ENCODE results near the gene PAEP. TPM values are rescaled to one million over a fixed set of nuclear protein-coding genes. Genes with fewer than 3 reads are reported as not detected.

The PAEP gene
- total RNA-seq, 1 donor from 2014 or later: not detected

DNA sequence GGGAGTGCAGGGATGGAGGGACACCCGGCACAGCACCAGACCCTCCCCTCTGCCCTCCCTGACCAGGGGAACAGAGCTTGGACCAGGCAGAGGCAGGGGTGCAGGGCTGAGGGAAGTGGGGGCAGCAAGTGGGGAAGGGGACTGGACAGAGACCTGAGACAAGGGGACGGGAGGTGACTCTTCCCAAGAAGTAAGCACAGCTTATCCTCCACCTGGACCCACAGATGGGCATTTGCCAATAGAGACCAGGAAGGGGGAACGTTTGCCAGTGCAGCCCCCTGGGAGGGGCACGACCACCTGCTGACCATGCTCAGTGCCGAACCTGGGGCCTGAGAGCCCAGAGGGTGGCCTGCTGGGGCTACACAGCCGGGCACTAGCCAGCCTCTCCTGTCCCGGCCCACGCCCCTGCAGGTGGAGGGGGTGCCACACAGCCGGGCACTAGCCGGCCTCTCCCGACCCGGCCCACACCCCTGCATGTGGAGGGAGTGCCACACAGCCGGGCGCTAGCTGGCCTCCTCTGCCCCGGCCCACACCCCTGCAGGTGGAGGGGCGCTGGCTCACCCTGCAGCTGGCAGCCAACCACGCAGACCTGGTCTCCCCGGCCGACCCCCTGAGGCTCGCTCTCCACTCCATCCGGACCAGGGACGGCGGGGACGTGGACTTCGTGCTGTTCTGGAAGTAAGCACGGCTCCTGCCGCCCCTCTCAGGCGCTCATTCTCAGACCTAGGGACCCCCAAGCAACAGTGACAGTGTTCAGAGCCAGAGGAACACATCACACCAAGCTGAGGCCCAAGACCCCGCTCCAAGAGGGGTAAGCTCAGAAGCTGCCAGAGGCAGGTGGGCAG is 53.5 kb downstream of the PAEP start:
- H3K27ac Mint-ChIP-seq: no peak overlapping the region
- no peak overlapping the region for H3K4me3 Mint-ChIP-seq
- no peak for DNase-seq (ENCODE audit: low spot score)
- H3K4me1 Mint-ChIP-seq (ENCODE audit: low read depth): no peaks in the 10 kb centered on the region
- H3K27me3 Mint-ChIP-seq (ENCODE audit: insufficient read depth): no peaks in the 10 kb centered on the region
- intact Hi-C loops (cut with micrococcal nuclease): no loop called here
- H3K9me3 Mint-ChIP-seq: no peaks in the 10 kb centered on the region
- no peaks in the 10 kb centered on the region for H3K36me3 Mint-ChIP-seq (ENCODE audit: low read depth)

DNA sequence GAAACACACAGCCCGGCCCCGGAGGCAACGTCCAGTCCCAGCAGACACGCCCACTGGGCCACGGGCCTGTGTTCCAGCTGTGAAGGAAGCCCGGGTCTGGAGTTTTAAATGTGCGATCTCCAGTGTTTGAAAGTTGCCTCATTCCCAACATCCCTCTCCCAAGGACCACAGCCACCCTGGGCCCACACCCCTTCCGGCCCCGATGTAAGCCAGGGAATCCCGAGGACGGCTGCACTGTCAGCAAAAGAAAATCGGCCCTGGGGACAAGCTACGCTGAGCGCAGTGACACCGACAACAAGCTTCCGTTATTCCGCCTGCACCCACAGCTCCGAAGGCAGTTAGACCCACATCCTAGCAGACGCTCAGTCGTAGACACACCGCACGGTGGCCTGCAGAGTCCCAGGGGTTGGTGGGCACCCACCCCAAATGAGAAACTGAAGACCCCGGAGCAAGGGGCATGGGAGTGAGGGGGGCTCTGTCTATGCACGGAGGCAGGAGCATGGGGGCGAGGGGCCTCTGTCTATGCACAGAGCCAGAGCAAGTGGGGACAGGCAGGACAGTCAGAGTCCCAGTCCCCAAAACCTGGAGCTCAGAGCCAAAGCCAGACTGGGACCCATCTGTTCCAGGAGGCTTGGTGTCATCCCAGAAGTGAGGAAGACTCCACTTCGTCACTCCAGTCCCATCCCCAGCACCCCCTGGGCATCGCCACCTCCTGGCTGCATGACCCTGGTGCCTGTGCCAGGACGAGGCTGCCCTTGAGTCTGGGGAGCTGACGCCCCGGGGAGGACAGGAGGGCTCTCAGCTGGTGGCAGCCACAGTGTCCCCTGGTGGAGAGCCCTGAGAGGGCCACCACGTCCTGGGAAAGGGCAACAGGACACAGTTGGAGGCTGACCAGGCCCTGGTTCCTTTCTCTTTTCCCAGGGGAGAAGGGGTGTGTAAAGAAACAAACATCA is 54.4 kb downstream of the PAEP start:
- no peaks in the 10 kb centered on the region for H3K27me3 Mint-ChIP-seq (ENCODE audit: insufficient read depth)
- no peak overlapping the region for H3K4me3 Mint-ChIP-seq
- H3K27ac Mint-ChIP-seq: no peak overlapping the region
- intact Hi-C loops (cut with micrococcal nuclease): no loop called here
- no peak for DNase-seq (ENCODE audit: low spot score)
- no peaks in the 10 kb centered on the region for H3K36me3 Mint-ChIP-seq (ENCODE audit: low read depth)
- no peaks in the 10 kb centered on the region for H3K4me1 Mint-ChIP-seq (ENCODE audit: low read depth)
- H3K9me3 Mint-ChIP-seq: no peaks in the 10 kb centered on the region

Other genes starting within 250 kb of the PAEP start
- gene PPP1R26, start 82.0 kb upstream of the PAEP start, total RNA-seq: 0.86 and 1.2 TPM in 2 replicates
- 66.6 and 70.8 TPM in 2 replicates for gene MRPS2, start 61.1 kb upstream of the PAEP start, total RNA-seq
- not detected in 2 replicates for gene LCN1, start 40.3 kb upstream of the PAEP start, total RNA-seq
- not detected in 2 replicates for gene OBP2A, start 15.6 kb upstream of the PAEP start, total RNA-seq
- not detected in 2 replicates for gene GLT6D1, start 77.8 kb downstream of the PAEP start, total RNA-seq
- not detected in 2 replicates for gene LCN9, start 101.6 kb downstream of the PAEP start, total RNA-seq
- gene SOHLH1, start 137.7 kb downstream of the PAEP start, total RNA-seq: not detected in 2 replicates
- gene KCNT1, start 140.4 kb downstream of the PAEP start, total RNA-seq: not detected in 2 replicates

Measured in activated T-helper 1 cell treated with anti-CD3 and anti-CD28 coated beads, Interleukin-12 subunit alpha, Interleukin-12 subunit beta, Interleukin-2, Interleukin-4 antibody, amounts not matched to agents 30 ng/mL and 10 ng/mL and 1 ng/mL, durations not matched to agents 14 hours and 24 hours and 36 hours (primary cell).